HepG2 (cell line): ENCODE results near the gene LACTBL1. TPM values are rescaled to one million over a fixed set of nuclear protein-coding genes. Genes with fewer than 3 reads are reported as not detected.

Experiments
- CHD4 ChIP-seq: fragments of 200-600 bp; sonication (generic); IDR thresholded peaks from 2 replicates; pipeline ENCODE4 v1.7.0; 2017; ENCODE audit warnings: mild to moderate bottlenecking, low read length, borderline replicate concordance
- FOXK1 ChIP-seq: sonication (generic); formaldehyde crosslinking; IDR thresholded peaks from 2 replicates; pipeline ENCODE4 v1.4.0; 2020; ENCODE audit warnings: low read depth, missing genetic modification reagents, borderline replicate concordance
- GTF3A ChIP-seq: sonication (generic); formaldehyde crosslinking; conservative IDR thresholded peaks from 2 replicates; pipeline ENCODE4 v1.4.0; 2020; ENCODE audit warnings: mild to moderate bottlenecking, missing genetic modification reagents
- IRX3 ChIP-seq: sonication (generic); formaldehyde crosslinking; IDR thresholded peaks from 2 replicates; pipeline ENCODE4 v1.8.1; 2023; ENCODE audit warnings: mild to moderate bottlenecking, low read depth, missing genetic modification reagents, borderline replicate concordance
- MED13 ChIP-seq: sonication (generic); formaldehyde crosslinking; IDR thresholded peaks from 2 replicates; pipeline ENCODE4 v1.5.0; 2020; ENCODE audit warnings: missing genetic modification reagents
- ZBTB20 ChIP-seq: sonication (generic); formaldehyde crosslinking; IDR thresholded peaks from 2 replicates; pipeline ENCODE4 v1.8.1; 2023; ENCODE audit warnings: missing genetic modification reagents, low read depth, mild to moderate bottlenecking, borderline replicate concordance
- ZNF589 ChIP-seq: sonication (generic); formaldehyde crosslinking; conservative IDR thresholded peaks from 2 replicates; pipeline ENCODE4 v1.8.0; 2022; ENCODE audit warnings: mild to moderate bottlenecking, moderate library complexity, missing genetic modification reagents
- ZNF614 ChIP-seq: IDR thresholded peaks from 2 replicates; pipeline ENCODE4 v1.6.1; 2018; ENCODE audit warnings: missing biosample characterization, missing genetic modification reagents, inconsistent platforms, borderline replicate concordance
- ZNF615 ChIP-seq: sonication (generic); formaldehyde crosslinking; IDR thresholded peaks from 2 replicates; pipeline ENCODE4 v1.5.0; 2020; ENCODE audit warnings: mild to moderate bottlenecking, missing genetic modification reagents, borderline replicate concordance
- ZNF839 ChIP-seq: sonication (generic); formaldehyde crosslinking; IDR thresholded peaks from 2 replicates; pipeline ENCODE4 v1.4.0; 2020; ENCODE audit warnings: missing genetic modification reagents, mild to moderate bottlenecking, borderline replicate concordance
- ZNF883 ChIP-seq: sonication (generic); formaldehyde crosslinking; IDR thresholded peaks from 2 replicates; pipeline ENCODE4 v1.5.1; 2020; ENCODE audit warnings: mild to moderate bottlenecking, missing genetic modification reagents; ENCODE audit errors: not compliant biosample characterization
- ZZZ3 ChIP-seq: sonication (generic); formaldehyde crosslinking; IDR thresholded peaks from 2 replicates; pipeline ENCODE4 v1.4.0; 2020; ENCODE audit warnings: missing genetic modification reagents, mild to moderate bottlenecking, borderline replicate concordance
- polyA plus RNA-seq, 8 experiments: library from polyadenylated mRNA; depleted of rRNA in 3 of 8; stranded (reverse) in 7 of 8; unstranded in 1 of 8; fragments of >200 nt; fragmentation: Illumina TruSeq in 4 of 8; extraction: Trizol in 4 of 8; gene quantifications; 2 replicates each; pipeline versions ENCODE4 v1.2.1 to v1.2.3, GENCODE V29; 2011 to 2016; ENCODE audit warnings: low read depth in 4 of 8, missing spikeins in 1 of 8, mixed read lengths in 1 of 8; ENCODE audit not compliant: insufficient read depth in 1 of 8
- total RNA-seq, 5 experiments: library from RNA; depleted of rRNA; stranded (reverse); fragments of >200 nt; fragmentation: Illumina TruSeq; extraction: Trizol; gene quantifications; 2 replicates each; pipeline ENCODE4 v1.2.3, GENCODE V29; 2016; ENCODE audit warnings: low read depth in 1 of 5
- TF ChIP-seq, protein P1 (sequence below): IDR thresholded peaks from 2 replicates; pipeline ENCODE4 v1.6.1; 2016; ENCODE audit warnings: missing compliant biosample characterization, missing genetic modification reagents, borderline replicate concordance
- TF ChIP-seq, protein P2 (sequence below): sonication (generic); formaldehyde crosslinking; IDR thresholded peaks from 2 replicates; pipeline ENCODE4 v1.5.1; 2020; ENCODE audit warnings: mild to moderate bottlenecking, missing genetic modification reagents, borderline replicate concordance
- TF ChIP-seq, protein P3 (sequence below): sonication (generic); formaldehyde crosslinking; IDR thresholded peaks from 2 replicates; pipeline ENCODE4 v1.4.0; 2020; ENCODE audit warnings: missing genetic modification reagents

The LACTBL1 gene
- total and polyA plus RNA-seq, 2 of the 13 experiments (the other 11 are each of a cell fraction or from before 2014, with no cell fraction given), result 0.12 to 1.3 TPM

DNA sequence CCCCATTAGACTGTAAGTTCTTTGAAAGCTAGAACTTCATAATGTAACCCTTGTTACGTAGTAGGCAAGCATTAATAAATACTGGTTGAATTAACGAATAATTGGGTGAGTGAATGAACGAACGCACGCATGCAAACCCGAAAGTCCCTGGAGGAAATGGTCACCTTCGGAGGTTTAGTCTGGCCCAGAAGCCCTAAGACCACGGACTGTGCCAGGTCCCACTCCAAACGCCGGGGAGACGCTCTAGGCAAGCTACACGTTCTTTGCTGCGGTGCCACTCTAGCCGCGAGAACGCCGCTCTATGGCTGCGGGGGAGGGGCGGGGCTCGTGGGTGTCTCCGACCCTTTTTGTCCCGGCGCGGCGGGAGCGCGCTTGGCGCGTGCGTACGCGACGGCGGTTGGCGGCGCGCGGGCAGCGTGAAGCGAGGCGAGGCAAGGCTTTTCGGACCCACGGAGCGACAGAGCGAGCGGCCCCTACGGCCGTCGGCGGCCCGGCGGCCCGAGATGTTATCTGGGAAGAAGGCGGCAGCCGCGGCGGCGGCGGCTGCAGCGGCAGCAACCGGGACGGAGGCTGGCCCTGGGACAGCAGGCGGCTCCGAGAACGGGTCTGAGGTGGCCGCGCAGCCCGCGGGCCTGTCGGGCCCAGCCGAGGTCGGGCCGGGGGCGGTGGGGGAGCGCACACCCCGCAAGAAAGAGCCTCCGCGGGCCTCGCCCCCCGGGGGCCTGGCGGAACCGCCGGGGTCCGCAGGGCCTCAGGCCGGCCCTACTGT is 46.6 kb upstream of the LACTBL1 start, which contains the start of gene KDM1A (continued):
- TF ChIP-seq IRX3 (CRISPR knock-in tag), result peak; percentile 47; the same call in 1 of the 2 replicates
- TF ChIP-seq ZNF614 (CRISPR knock-in tag), result peak; percentile 89; the same call in 1 of the 2 replicates
- TF ChIP-seq, protein P1, sequence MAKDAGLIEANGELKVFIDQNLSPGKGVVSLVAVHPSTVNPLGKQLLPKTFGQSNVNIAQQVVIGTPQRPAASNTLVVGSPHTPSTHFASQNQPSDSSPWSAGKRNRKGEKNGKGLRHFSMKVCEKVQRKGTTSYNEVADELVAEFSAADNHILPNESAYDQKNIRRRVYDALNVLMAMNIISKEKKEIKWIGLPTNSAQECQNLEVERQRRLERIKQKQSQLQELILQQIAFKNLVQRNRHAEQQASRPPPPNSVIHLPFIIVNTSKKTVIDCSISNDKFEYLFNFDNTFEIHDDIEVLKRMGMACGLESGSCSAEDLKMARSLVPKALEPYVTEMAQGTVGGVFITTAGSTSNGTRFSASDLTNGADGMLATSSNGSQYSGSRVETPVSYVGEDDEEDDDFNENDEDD (CRISPR knock-in tag), result peak; percentile 79
- TF ChIP-seq, protein P2, sequence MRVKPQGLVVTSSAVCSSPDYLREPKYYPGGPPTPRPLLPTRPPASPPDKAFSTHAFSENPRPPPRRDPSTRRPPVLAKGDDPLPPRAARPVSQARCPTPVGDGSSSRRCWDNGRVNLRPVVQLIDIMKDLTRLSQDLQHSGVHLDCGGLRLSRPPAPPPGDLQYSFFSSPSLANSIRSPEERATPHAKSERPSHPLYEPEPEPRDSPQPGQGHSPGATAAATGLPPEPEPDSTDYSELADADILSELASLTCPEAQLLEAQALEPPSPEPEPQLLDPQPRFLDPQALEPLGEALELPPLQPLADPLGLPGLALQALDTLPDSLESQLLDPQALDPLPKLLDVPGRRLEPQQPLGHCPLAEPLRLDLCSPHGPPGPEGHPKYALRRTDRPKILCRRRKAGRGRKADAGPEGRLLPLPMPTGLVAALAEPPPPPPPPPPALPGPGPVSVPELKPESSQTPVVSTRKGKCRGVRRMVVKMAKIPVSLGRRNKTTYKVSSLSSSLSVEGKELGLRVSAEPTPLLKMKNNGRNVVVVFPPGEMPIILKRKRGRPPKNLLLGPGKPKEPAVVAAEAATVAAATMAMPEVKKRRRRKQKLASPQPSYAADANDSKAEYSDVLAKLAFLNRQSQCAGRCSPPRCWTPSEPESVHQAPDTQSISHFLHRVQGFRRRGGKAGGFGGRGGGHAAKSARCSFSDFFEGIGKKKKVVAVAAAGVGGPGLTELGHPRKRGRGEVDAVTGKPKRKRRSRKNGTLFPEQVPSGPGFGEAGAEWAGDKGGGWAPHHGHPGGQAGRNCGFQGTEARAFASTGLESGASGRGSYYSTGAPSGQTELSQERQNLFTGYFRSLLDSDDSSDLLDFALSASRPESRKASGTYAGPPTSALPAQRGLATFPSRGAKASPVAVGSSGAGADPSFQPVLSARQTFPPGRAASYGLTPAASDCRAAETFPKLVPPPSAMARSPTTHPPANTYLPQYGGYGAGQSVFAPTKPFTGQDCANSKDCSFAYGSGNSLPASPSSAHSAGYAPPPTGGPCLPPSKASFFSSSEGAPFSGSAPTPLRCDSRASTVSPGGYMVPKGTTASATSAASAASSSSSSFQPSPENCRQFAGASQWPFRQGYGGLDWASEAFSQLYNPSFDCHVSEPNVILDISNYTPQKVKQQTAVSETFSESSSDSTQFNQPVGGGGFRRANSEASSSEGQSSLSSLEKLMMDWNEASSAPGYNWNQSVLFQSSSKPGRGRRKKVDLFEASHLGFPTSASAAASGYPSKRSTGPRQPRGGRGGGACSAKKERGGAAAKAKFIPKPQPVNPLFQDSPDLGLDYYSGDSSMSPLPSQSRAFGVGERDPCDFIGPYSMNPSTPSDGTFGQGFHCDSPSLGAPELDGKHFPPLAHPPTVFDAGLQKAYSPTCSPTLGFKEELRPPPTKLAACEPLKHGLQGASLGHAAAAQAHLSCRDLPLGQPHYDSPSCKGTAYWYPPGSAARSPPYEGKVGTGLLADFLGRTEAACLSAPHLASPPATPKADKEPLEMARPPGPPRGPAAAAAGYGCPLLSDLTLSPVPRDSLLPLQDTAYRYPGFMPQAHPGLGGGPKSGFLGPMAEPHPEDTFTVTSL (CRISPR knock-in tag), result peak; percentile 62; the same call in 1 of the 2 replicates
- TF ChIP-seq ZZZ3, result peak; percentile 97; the same call in 1 of the 2 replicates
- TF ChIP-seq, protein P3, sequence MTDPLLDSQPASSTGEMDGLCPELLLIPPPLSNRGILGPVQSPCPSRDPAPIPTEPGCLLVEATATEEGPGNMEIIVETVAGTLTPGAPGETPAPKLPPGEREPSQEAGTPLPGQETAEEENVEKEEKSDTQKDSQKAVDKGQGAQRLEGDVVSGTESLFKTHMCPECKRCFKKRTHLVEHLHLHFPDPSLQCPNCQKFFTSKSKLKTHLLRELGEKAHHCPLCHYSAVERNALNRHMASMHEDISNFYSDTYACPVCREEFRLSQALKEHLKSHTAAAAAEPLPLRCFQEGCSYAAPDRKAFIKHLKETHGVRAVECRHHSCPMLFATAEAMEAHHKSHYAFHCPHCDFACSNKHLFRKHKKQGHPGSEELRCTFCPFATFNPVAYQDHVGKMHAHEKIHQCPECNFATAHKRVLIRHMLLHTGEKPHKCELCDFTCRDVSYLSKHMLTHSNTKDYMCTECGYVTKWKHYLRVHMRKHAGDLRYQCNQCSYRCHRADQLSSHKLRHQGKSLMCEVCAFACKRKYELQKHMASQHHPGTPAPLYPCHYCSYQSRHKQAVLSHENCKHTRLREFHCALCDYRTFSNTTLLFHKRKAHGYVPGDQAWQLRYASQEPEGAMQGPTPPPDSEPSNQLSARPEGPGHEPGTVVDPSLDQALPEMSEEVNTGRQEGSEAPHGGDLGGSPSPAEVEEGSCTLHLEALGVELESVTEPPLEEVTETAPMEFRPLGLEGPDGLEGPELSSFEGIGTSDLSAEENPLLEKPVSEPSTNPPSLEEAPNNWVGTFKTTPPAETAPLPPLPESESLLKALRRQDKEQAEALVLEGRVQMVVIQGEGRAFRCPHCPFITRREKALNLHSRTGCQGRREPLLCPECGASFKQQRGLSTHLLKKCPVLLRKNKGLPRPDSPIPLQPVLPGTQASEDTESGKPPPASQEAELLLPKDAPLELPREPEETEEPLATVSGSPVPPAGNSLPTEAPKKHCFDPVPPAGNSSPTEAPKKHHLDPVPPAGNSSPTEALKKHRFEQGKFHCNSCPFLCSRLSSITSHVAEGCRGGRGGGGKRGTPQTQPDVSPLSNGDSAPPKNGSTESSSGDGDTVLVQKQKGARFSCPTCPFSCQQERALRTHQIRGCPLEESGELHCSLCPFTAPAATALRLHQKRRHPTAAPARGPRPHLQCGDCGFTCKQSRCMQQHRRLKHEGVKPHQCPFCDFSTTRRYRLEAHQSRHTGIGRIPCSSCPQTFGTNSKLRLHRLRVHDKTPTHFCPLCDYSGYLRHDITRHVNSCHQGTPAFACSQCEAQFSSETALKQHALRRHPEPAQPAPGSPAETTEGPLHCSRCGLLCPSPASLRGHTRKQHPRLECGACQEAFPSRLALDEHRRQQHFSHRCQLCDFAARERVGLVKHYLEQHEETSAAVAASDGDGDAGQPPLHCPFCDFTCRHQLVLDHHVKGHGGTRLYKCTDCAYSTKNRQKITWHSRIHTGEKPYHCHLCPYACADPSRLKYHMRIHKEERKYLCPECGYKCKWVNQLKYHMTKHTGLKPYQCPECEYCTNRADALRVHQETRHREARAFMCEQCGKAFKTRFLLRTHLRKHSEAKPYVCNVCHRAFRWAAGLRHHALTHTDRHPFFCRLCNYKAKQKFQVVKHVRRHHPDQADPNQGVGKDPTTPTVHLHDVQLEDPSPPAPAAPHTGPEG (CRISPR knock-in tag), result 0 out of 2 replicates have a peak, but pooled peaks have one; percentile 50
- TF ChIP-seq ZNF839 (CRISPR knock-in tag), result no peak; the same call in 1 of the 2 replicates
- TF ChIP-seq ZBTB20, result peak; percentile 90
- TF ChIP-seq ZNF615 (CRISPR knock-in tag), result no peak
- TF ChIP-seq MED13 (CRISPR knock-in tag), result peak; percentile 36
- TF ChIP-seq GTF3A (CRISPR knock-in tag), result no peak
- peak; percentile 82 for TF ChIP-seq ZNF589 (CRISPR knock-in tag)
- TF ChIP-seq ZNF883 (CRISPR knock-in tag), result peak; percentile 58
- peak; percentile 89; the same call in 1 of the 2 replicates for TF ChIP-seq FOXK1 (CRISPR knock-in tag)
- no peak for TF ChIP-seq CHD4
